ENCODE measurements around the gene C6orf132.
"Not testable (repeated sequence)": the region's sequence is repeated elsewhere in the genome, so short reads cannot be mapped to it uniquely, and the experiment has no call there.

The C6orf132 gene

GRCh38 chr6:42158631-42159030, 16.2 kb upstream of the C6orf132 start:
- DNase-seq = no peak

- DNase-seq = no peak
Observed at GRCh38 chr6:42158011-42158410, 15.6 kb upstream of the C6orf132 start.

DNA sequence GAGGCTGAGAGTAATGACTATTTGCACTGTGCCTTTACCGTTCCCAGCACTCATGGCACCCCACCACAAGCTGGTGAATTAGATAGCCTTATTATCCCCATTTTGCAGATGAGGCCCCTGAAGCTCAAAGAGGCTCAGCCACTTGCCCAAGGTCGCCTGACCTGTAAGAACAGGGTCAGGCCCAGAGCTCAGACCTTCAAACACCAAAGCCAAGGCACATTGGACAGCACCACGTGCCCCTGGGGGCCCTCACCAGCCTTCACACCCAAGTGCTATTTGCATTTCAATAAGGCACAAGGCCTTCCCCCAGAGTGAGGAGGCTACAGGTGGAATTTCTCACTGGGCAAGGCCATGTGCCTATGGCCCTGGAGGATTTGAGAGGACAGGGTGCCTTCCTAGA, 14.2 kb upstream of the C6orf132 start:
- no peak for DNase-seq

- no peak for DNase-seq
Observed at GRCh38 chr6:42155293-42155692, 12.9 kb upstream of the C6orf132 start.

DNA sequence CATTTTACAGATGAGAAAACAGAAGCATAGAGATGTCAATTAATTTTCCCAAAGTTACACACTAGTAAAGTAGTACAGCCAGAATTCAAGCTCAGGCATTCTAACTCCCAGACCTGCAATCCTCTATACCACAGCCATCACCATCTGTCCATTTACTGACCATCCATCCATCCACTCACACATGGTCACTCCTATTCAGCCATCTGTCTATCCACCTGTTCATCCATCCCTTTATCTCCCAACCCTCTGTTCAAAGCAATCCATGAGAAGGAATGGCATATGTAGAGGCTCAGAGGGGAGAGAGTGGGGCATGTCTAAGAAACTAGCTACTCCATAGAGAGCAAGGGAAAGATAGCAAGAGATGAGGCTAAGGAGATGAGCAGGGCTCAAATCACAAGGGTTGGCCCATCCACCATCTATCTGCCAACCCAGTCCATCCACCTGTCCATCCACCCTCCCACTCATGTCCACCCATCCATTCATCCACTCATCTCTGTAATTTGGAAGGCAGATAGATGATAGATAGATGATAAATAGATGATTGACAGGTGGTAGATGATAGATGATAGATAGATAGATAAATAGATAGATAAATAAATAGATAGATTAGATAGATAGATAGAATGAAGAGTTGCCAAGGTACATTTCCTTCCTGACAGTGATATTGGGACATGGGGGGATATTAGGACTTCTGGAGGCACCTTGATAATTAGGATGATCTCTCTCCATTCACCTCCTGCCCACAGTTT, 12.2 kb upstream of the C6orf132 start:
- no peak for DNase-seq

- no peak for DNase-seq
Observed at GRCh38 chr6:42153921-42154320, 11.5 kb upstream of the C6orf132 start.

DNA sequence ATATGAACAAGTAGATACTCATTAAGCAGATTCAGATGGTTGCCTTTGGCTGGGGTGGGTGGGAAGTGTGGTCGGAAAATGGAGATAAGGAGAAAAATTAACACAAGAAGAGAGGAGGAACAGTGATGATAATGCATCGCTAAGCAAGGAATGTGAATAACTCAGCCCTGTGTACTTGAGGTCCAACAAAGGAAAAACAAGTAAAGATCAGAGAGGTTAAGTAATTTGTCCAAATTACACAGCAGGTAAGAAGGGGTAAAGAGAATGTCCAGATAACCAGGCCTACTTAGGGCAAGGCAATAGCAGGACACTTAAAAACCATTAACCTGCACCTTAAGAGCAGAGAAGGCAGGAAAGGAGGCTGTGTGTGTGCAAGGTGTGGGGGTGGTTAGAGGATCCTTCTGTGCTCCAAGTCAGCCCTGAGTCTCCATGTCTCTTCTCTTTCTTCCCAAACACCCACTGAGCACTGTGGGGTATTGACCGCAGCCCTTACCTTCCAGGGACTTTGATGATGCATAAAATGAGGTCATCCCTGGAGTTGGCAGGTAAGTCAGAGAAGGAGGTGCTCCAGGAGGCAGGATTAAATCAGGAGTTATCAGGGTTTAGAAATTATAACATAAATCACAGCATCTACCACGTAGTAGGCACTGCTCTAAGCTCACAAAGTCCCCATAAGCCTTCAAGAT, 10.3 kb upstream of the C6orf132 start:
- DNase-seq = not testable (repeated sequence)

- no peak for DNase-seq
Observed at GRCh38 chr6:42152024-42152423, 9.6 kb upstream of the C6orf132 start.

GRCh38 chr6:42150254-42150653, 7.8 kb upstream of the C6orf132 start:
- no peak for DNase-seq

DNA sequence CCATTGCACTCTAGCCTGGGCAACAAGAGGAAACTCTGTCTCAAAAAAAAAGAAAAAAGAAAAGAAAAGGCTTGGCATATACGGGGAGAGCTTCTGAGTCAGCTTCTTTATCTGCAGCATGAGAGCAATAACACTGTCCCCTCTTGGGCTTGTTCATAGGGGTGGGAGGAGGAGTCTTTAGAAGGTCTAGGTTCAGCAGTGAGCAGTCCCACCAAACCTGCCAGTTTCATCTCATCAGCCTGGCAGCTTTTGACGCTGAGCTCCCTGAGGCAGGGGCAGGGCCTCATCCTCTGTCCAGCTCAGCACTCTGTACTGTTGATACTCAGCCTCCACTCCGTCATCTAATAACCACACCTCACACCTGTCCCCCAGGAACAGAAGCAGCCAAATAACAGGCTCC, 5.6 kb upstream of the C6orf132 start:
- no peak for DNase-seq

GRCh38 chr6:42147138-42147562, 4.7 kb upstream of the C6orf132 start:
- no peak for DNase-seq

- no peak for DNase-seq
Observed at GRCh38 chr6:42141603-42142117, 760 bp downstream of the C6orf132 start.

- DNase-seq = no peak
Observed at GRCh38 chr6:42140756-42141602, 1.4 kb downstream of the C6orf132 start.

GRCh38 chr6:42140032-42140431, 2.4 kb downstream of the C6orf132 start:
- DNase-seq = peak; percentile 34

DNA sequence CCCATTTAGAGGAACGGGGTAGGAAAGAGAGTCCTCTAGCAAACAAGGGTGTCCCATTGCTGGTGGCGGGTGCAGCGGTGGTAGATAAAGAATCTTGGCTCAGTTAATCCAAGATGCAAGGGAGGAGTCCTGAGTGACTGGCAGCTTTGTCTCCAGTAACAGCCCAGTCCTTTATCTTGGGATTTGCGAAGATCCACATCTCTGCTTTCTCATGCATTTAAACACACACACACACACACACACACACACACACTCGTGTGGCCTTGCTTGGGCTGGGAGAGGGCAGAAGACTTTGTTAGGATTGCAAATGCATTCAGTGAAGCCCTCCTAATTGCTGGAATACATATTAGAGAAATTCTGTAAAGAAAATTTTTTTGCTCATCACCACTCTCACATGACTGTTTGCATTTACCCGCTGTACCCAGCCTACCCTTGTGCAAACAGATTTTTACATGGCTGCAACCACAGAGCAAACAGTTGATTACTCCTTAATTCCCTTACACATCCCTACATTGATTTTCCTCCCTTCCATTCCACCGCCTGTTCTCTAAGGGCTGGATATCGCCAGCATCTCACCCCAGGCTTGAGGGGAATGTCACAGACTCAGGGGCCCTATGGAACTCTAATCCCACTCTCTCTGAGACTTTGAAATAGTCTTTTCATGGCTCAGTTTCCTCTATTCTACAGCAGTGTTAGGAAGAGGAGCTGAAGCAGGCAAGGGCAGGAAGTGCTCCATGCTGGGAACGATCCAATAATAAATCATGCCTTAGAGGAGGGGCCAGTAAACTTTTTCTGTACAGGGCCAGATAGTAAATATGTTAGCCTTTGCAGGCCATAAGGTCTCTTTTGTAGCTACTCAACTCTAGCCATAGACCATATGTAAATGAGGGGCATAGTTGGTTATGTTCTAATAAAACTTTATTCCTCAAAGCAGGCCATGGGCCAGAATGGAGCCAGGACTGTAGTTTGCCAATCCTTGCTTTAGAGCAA, 3.5 kb downstream of the C6orf132 start:
- peak; percentile 44 for DNase-seq

- DNase-seq = no peak
Observed at GRCh38 chr6:42138190-42138589, 4.2 kb downstream of the C6orf132 start.

GRCh38 chr6:42137194-42137753, 5.1 kb downstream of the C6orf132 start:
- no peak for DNase-seq

- DNase-seq = peak; percentile 64
Observed at GRCh38 chr6:42136508-42137193, 5.8 kb downstream of the C6orf132 start.

DNA sequence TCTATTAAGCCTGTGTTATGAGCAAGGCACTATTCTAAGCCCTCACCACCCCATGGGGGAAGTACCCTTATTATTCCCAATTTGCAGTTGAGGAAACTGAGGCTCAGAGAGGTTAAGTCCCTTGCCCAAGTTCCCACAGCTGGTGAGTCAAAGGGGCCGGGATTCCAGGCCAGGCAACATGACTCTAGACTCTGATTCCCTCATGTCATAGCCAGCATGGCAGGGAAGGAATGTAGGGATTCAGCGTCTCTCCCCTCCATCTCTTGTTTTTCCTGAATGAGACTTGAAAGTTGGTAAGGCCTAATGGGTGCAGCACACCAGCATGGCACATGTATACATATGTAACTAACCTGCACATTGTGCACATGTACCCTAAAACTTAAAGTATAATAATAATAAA, 6.7 kb downstream of the C6orf132 start:
- DNase-seq = no peak

DNA sequence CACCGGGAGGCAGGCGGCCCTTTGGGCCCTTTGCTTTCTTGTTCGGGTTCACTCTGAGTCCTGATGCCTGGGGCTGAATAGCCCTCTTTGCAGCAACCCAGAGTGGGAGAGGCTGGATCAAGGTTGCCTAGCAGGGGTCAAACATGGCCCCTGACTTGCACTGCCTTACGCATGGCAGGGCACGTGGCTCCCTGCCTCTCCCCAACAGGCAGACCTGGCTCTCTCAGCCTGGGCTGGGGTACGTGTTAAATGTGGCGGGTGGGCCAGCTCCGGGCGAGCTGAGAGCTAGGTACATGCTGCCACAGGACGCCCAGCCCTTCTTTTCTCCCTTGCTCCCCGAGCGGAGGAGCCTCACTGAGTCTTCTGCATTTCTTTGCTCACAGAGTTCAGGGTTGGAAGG, 7.3 kb downstream of the C6orf132 start:
- no peak for DNase-seq

GRCh38 chr6:42133926-42134325, 8.5 kb downstream of the C6orf132 start:
- no peak for DNase-seq

Measured in hematopoietic multipotent progenitor cell treated with erythropoietin and hydrocortisone succinate and interleukin-3 and kit ligand, for 8 days (in vitro differentiated cells).